H1 (cell line): ENCODE measurements around the gene AGBL4. TPM values are rescaled to one million over a fixed set of nuclear protein-coding genes. Genes with fewer than 3 reads are reported as not detected.

Experiments
- CTCF ChIA-PET: fragments of 300-600 bp; sonication (Branson Sonifier 250); formaldehyde crosslinking; loops from one replicate; lab custom pipeline; 2021; ENCODE audit not compliant: partially characterized antibody; lab: Charles Lee
- POLR2A ChIA-PET: fragments of 300-600 bp; sonication (Branson Sonifier 250); formaldehyde crosslinking; loops from one replicate; lab custom pipeline; 2021; ENCODE audit warnings: inconsistent platforms; ENCODE audit not compliant: partially characterized antibody; lab: Charles Lee
- DNase-seq, 2 experiments: peaks; one replicate each; pipeline versions ENCODE4 v3.0.0 to v3.0.0-alpha.2; 2010 to 2022; ENCODE audit warnings: low spot score in 2 of 2, low read depth in 1 of 2, mixed read lengths in 1 of 2
- FAIRE-seq: peaks from 2 replicates; lab custom pipeline; 2011; peaks lifted over from hg19 to GRCh38; lab: Jason Lieb, UNC
- H2AFZ ChIP-seq: 2 replicates; pipeline ENCODE4 v1.8.1; 2012; ENCODE audit warnings: low read length, inconsistent platforms
- H2AK5ac ChIP-seq: 2 replicates; pipeline ENCODE4 v1.6.1; 2013; ENCODE audit warnings: low read depth, low read length
- H2BK120ac ChIP-seq: replicated peaks from 2 replicates; pipeline ENCODE3; 2013; ENCODE audit warnings: low read depth, low read length, inconsistent platforms
- H2BK12ac ChIP-seq: 2 replicates; pipeline ENCODE4 v1.6.1; 2013; ENCODE audit warnings: low read depth, low read length
- H2BK15ac ChIP-seq: 2 replicates; pipeline ENCODE4 v1.6.1; 2013; ENCODE audit warnings: low read length
- H2BK20ac ChIP-seq: 2 replicates; pipeline ENCODE4 v1.6.1; 2013; ENCODE audit warnings: low read length
- H2BK5ac ChIP-seq: 2 replicates; pipeline ENCODE4 v1.6.1; 2013; ENCODE audit warnings: low read depth, low read length
- H3K14ac ChIP-seq: 2 replicates; pipeline ENCODE4 v1.6.1; 2013; ENCODE audit warnings: inconsistent platforms; ENCODE audit not compliant: insufficient read length
- H3K18ac ChIP-seq: 2 replicates; pipeline ENCODE4 v1.6.1; 2013; ENCODE audit warnings: low read length; ENCODE audit errors: extremely low read depth
- H3K23ac ChIP-seq: 2 replicates; pipeline ENCODE4 v1.6.1; 2013; ENCODE audit warnings: inconsistent platforms; ENCODE audit not compliant: insufficient read length
- H3K23me2 ChIP-seq: 2 replicates; pipeline ENCODE4 v1.6.1; 2013; ENCODE audit warnings: low read depth, low read length
- H3K27ac ChIP-seq: 2 replicates; pipeline ENCODE4 v1.6.1; 2011; ENCODE audit warnings: low read depth, low read length, inconsistent platforms
- H3K27me3 ChIP-seq, 4 experiments: replicated peaks in 1 of 4; 1 replicate in 1 of 4; 2 replicates in 3 of 4; pipeline versions ENCODE4 v1.6.1 to v1.8.1; 2011 to 2013; ENCODE audit warnings: low read length in 3 of 4, mild to moderate bottlenecking in 3 of 4, inconsistent platforms in 2 of 4, mixed read lengths in 2 of 4, moderate library complexity in 1 of 4; ENCODE audit not compliant: control insufficient read depth in 3 of 4, insufficient read depth in 3 of 4; ENCODE audit errors: extremely low read depth in 1 of 4
- H3K36me3 ChIP-seq, 4 experiments: 2 replicates each; pipeline versions ENCODE4 v1.6.1 to v1.8.1; 2011 to 2013; ENCODE audit warnings: mild to moderate bottlenecking in 4 of 4, low read length in 3 of 4, moderate library complexity in 2 of 4, control low read depth in 1 of 4, inconsistent platforms in 1 of 4; ENCODE audit not compliant: insufficient read depth in 4 of 4, control insufficient read depth in 2 of 4
- H3K4ac ChIP-seq: replicated peaks from 2 replicates; pipeline ENCODE3; 2013; ENCODE audit warnings: low read length, low read depth, mixed read lengths, inconsistent platforms; ENCODE audit not compliant: insufficient read length
- H3K4me1 ChIP-seq, 4 experiments: replicated peaks in 1 of 4; 1 replicate in 1 of 4; 2 replicates in 3 of 4; pipeline versions ENCODE4 v1.6.1 to v1.8.1; 2011 to 2013; ENCODE audit warnings: low read length in 3 of 4, inconsistent platforms in 2 of 4, mixed read lengths in 1 of 4; ENCODE audit not compliant: insufficient read depth in 4 of 4, control insufficient read depth in 3 of 4
- H3K4me2 ChIP-seq, 2 experiments: 2 replicates each; pipeline versions ENCODE4 v1.6.1 to v1.8.1; 2011 to 2013; ENCODE audit warnings: low read depth in 2 of 2, low read length in 2 of 2, control low read depth in 1 of 2, inconsistent platforms in 1 of 2, mild to moderate bottlenecking in 1 of 2; ENCODE audit not compliant: insufficient read depth in 1 of 2
- H3K4me3 ChIP-seq, 4 experiments: fragments of 200-600, 300-600 bp in 1 of 4; sonication (generic), shearing (Covaris generic), sonication (Bioruptor Twin) in 1 of 4; 2 replicates each; pipeline versions ENCODE4 v1.5.1 to v1.8.1; 2011 to 2016; ENCODE audit warnings: low read length in 4 of 4, low read depth in 3 of 4, control low read depth in 2 of 4, inconsistent platforms in 2 of 4, mild to moderate bottlenecking in 2 of 4, mixed read lengths in 1 of 4, moderate library complexity in 1 of 4; ENCODE audit not compliant: insufficient read depth in 2 of 4; ENCODE audit errors: extremely low read depth in 1 of 4
- H3K56ac ChIP-seq: replicated peaks from 2 replicates; pipeline ENCODE3; 2013; ENCODE audit warnings: low read depth, mild to moderate bottlenecking, mixed read lengths, low read length, inconsistent platforms; ENCODE audit not compliant: insufficient read length
- H3K79me1 ChIP-seq: 2 replicates; pipeline ENCODE4 v1.6.1; 2013; ENCODE audit warnings: low read depth, low read length, control low read depth
- H3K79me2 ChIP-seq, 2 experiments: 2 replicates each; pipeline versions ENCODE4 v1.6.1 to v1.8.1; 2012 to 2013; ENCODE audit warnings: low read length in 2 of 2, mild to moderate bottlenecking in 2 of 2, inconsistent platforms in 1 of 2; ENCODE audit not compliant: insufficient read depth in 2 of 2, control insufficient read depth in 1 of 2
- H3K9ac ChIP-seq, 4 experiments: replicated peaks in 1 of 4; 1 replicate in 1 of 4; 2 replicates in 3 of 4; pipeline versions ENCODE4 v1.6.1 to v1.8.1; 2011 to 2013; ENCODE audit warnings: low read depth in 3 of 4, low read length in 3 of 4, control low read depth in 2 of 4, mild to moderate bottlenecking in 2 of 4, moderate library complexity in 2 of 4, inconsistent platforms in 1 of 4; ENCODE audit errors: extremely low read depth in 1 of 4
- H3K9me3 ChIP-seq, 2 experiments: 2 replicates each; pipeline versions ENCODE4 v1.6.1 to v1.8.1; 2012 to 2013; ENCODE audit warnings: mild to moderate bottlenecking in 2 of 2, moderate library complexity in 2 of 2, control low read depth in 1 of 2, inconsistent platforms in 1 of 2, low read depth in 1 of 2, low read length in 1 of 2, mixed read lengths in 1 of 2; ENCODE audit not compliant: insufficient read depth in 2 of 2
- H4K20me1 ChIP-seq, 2 experiments: replicated peaks in 1 of 2; 2 replicates each; pipeline versions ENCODE3 to v1.8.1; 2011 to 2013; ENCODE audit warnings: inconsistent platforms in 2 of 2, low read length in 2 of 2, mild to moderate bottlenecking in 1 of 2; ENCODE audit not compliant: insufficient read depth in 2 of 2, control insufficient read depth in 1 of 2
- H4K5ac ChIP-seq: 2 replicates; pipeline ENCODE4 v1.6.1; 2013; ENCODE audit warnings: low read length, low read depth, mixed read lengths, inconsistent platforms; ENCODE audit not compliant: insufficient read length
- H4K8ac ChIP-seq: 2 replicates; pipeline ENCODE4 v1.8.0; 2013; ENCODE audit warnings: mild to moderate bottlenecking, moderate library complexity, low read length, inconsistent platforms; ENCODE audit not compliant: insufficient read depth; ENCODE audit errors: extremely low read depth
- H4K91ac ChIP-seq: replicated peaks from 2 replicates; pipeline ENCODE3; 2013; ENCODE audit warnings: low read length, mixed read lengths, inconsistent platforms; ENCODE audit not compliant: insufficient read length
- BACH1 ChIP-seq: IDR thresholded peaks from 2 replicates; pipeline ENCODE4 v1.6.1; 2012; ENCODE audit warnings: low read length, improper control_type of control experiment
- SIX5 ChIP-seq: IDR thresholded peaks from 2 replicates; pipeline ENCODE4 v1.6.1; 2011; ENCODE audit warnings: mild to moderate bottlenecking, low read depth, low read length
- SRF ChIP-seq: IDR thresholded peaks from 2 replicates; pipeline ENCODE4 v1.6.1; 2011; ENCODE audit warnings: mild to moderate bottlenecking, low read depth, low read length, moderate library complexity
- WGBS, 2 experiments: shearing (Covaris generic) in 1 of 2; methylation state at CpG; one replicate each; pipeline versions ENCODE4 v1.1.6 to v1.1.7; 2013 to 2015; ENCODE audit warnings: low lambda C conversion rate in 2 of 2, mixed read lengths in 2 of 2, inconsistent platforms in 1 of 2, low coverage in 1 of 2, missing lambda C conversion rate in 1 of 2; ENCODE audit not compliant: insufficient replicate concordance in 2 of 2, insufficient coverage in 1 of 2, insufficient read length in 1 of 2; ENCODE audit errors: extremely low coverage in 1 of 2, missing lambda C conversion rate in 1 of 2; 5-methylcytosine and 5-hydroxymethylcytosine counted together
- polyA plus RNA-seq, 7 experiments: library from polyadenylated mRNA; depleted of rRNA in 3 of 7; stranded (reverse) in 5 of 7; unstranded in 2 of 7; fragments of >200 nt in 5 of 7; fragments of 200-250 nt in 2 of 7; gene quantifications; 1 replicate in 5 of 7; 2 replicates in 1 of 7; 4 replicates in 1 of 7; pipeline versions ENCODE4 v1.2.1 to v1.2.3, GENCODE V29; 2011 to 2013; ENCODE audit warnings: missing spikeins in 2 of 7, mixed read lengths in 2 of 7
- total RNA-seq: library from RNA; stranded (reverse); fragmentation: NEBNext Ultra II Directional; extraction: Animal tissue kit (Norgen Biotek cat#: 25700); gene quantifications from 2 replicates; pipeline ENCODE4 v1.2.1, GENCODE V29; 2021
- TF ChIP-seq, protein P1 (sequence below): IDR thresholded peaks from 2 replicates; pipeline ENCODE4 v1.6.1; 2012; ENCODE audit warnings: low read length, inconsistent platforms

Gene AGBL4
- total and polyA plus RNA-seq, 2 of the 8 experiments (the other 6 are each of a cell fraction or from before 2014, with no cell fraction given), result 0.41 to 0.45 TPM

GRCh38 chr1:48988633-48989197, 1035.0 kb downstream of the AGBL4 start:
- H3K18ac ChIP-seq, result no peak overlapping the region
- H3K27ac ChIP-seq, result no peak overlapping the region
- no peak overlapping the region for H4K91ac ChIP-seq

More at GRCh38 chr1:48988633-48989197, 1035.0 kb downstream of the AGBL4 start:
- no peak overlapping the region for H2BK15ac ChIP-seq
- POLR2A ChIA-PET, result no interaction called here
- TF ChIP-seq BACH1, result no peak
- TF ChIP-seq SIX5, result no peak
- no peak for TF ChIP-seq SRF
- TF ChIP-seq, protein P1, sequence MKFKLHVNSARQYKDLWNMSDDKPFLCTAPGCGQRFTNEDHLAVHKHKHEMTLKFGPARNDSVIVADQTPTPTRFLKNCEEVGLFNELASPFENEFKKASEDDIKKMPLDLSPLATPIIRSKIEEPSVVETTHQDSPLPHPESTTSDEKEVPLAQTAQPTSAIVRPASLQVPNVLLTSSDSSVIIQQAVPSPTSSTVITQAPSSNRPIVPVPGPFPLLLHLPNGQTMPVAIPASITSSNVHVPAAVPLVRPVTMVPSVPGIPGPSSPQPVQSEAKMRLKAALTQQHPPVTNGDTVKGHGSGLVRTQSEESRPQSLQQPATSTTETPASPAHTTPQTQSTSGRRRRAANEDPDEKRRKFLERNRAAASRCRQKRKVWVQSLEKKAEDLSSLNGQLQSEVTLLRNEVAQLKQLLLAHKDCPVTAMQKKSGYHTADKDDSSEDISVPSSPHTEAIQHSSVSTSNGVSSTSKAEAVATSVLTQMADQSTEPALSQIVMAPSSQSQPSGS, result no peak
- TF ChIP-seq, all 59 proteins: peak for 0
- FAIRE-seq, result no peak
- no peak overlapping the region for H4K5ac ChIP-seq
- no peaks in the 10 kb centered on the region for H3K4me1 ChIP-seq
- H3K9me3 ChIP-seq, result peaks cover 53 to 55% of the 10 kb centered on the region in 2 experiments
- H3K9ac ChIP-seq, result no peak overlapping the region
- H4K20me1 ChIP-seq, result no peaks in the 10 kb centered on the region
- no peak overlapping the region for H4K8ac ChIP-seq
- H2BK120ac ChIP-seq, result no peak overlapping the region
- H2BK5ac ChIP-seq, result no peak overlapping the region
- H3K14ac ChIP-seq, result no peak overlapping the region
- no peak overlapping the region for H3K56ac ChIP-seq
- H2AK5ac ChIP-seq, result no peak overlapping the region
- no peak for DNase-seq
- H3K79me1 ChIP-seq, result no peaks in the 10 kb centered on the region
- H2BK20ac ChIP-seq, result no peak overlapping the region
- no peak overlapping the region for H3K4me2 ChIP-seq
- no peaks in the 10 kb centered on the region for H3K79me2 ChIP-seq
- CTCF ChIA-PET, result no interaction called here
- H3K4ac ChIP-seq, result no peak overlapping the region
- no peak overlapping the region for H2BK12ac ChIP-seq
- no peaks in the 10 kb centered on the region for H3K27me3 ChIP-seq
- H2AFZ ChIP-seq, result no peak overlapping the region
- H3K23me2 ChIP-seq, result no peaks in the 10 kb centered on the region
- H3K4me3 ChIP-seq, result no peak overlapping the region
- no peaks in the 10 kb centered on the region for H3K36me3 ChIP-seq
- no peak overlapping the region for H3K23ac ChIP-seq
- 84% methylated on average over 9 of the region's 9 CpGs; no CpG with 5 or more reads in 1 of the 2 experiments for WGBS, 2 experiments
